Mesenchymal stem cell (in vitro differentiated cells and primary cell): Measurements from ENCODE around the gene TRAPPC10.

Experiments used
- DNase-seq: peaks from one replicate; pipeline ENCODE4 v3.0.0-alpha.2; 2013
- H2AFZ ChIP-seq: one replicate; pipeline ENCODE4 v1.6.1; 2013; ENCODE audit warnings: low read depth, mild to moderate bottlenecking, control low read depth, inconsistent platforms, low read length, moderate library complexity
- H2AK5ac ChIP-seq: 2 replicates; pipeline ENCODE4 v1.6.1; 2013; ENCODE audit warnings: low read length, moderate library complexity, mild to moderate bottlenecking, inconsistent platforms; ENCODE audit not compliant: severe bottlenecking
- H2BK120ac ChIP-seq: one replicate; pipeline ENCODE4 v1.6.1; 2013; ENCODE audit warnings: low read depth, mild to moderate bottlenecking, inconsistent platforms, low read length, moderate library complexity
- H2BK12ac ChIP-seq, 2 experiments: one replicate each; pipeline ENCODE4 v1.6.1; 2013; ENCODE audit warnings: inconsistent platforms in 2 of 2, low read length in 2 of 2, mild to moderate bottlenecking in 2 of 2, moderate library complexity in 2 of 2, control low read depth in 1 of 2
- H2BK15ac ChIP-seq: one replicate; pipeline ENCODE4 v1.6.1; 2013; ENCODE audit warnings: mild to moderate bottlenecking, low read depth, inconsistent platforms; ENCODE audit not compliant: poor library complexity, severe bottlenecking
- H2BK5ac ChIP-seq: 2 replicates; pipeline ENCODE4 v1.6.1; 2013; ENCODE audit warnings: low read depth, mild to moderate bottlenecking, low read length, control low read depth, inconsistent platforms; ENCODE audit not compliant: poor library complexity, severe bottlenecking
- H3K14ac ChIP-seq, 2 experiments: one replicate each; pipeline ENCODE4 v1.6.1; 2013; ENCODE audit warnings: inconsistent platforms in 2 of 2, low read length in 2 of 2, control low read depth in 1 of 2, mild to moderate bottlenecking in 1 of 2, moderate library complexity in 1 of 2
- H3K18ac ChIP-seq, 2 experiments: one replicate each; pipeline ENCODE4 v1.6.1; 2013; ENCODE audit warnings: inconsistent platforms in 2 of 2, low read length in 2 of 2, control low read depth in 1 of 2, low read depth in 1 of 2, mild to moderate bottlenecking in 1 of 2
- H3K23ac ChIP-seq, 2 experiments: one replicate each; pipeline ENCODE4 v1.6.1; 2013; ENCODE audit warnings: inconsistent platforms in 2 of 2, low read length in 2 of 2, mild to moderate bottlenecking in 2 of 2, moderate library complexity in 2 of 2, control low read depth in 1 of 2
- H3K27ac ChIP-seq: 2 replicates; pipeline ENCODE4 v1.5.1; 2013; ENCODE audit warnings: mild to moderate bottlenecking, moderate library complexity, low read length, control low read depth, inconsistent platforms; ENCODE audit not compliant: poor library complexity, severe bottlenecking
- H3K27me3 ChIP-seq, 2 experiments: 2 replicates each; pipeline versions ENCODE4 v1.6.1 to v1.7.0; 2013; ENCODE audit warnings: low read length in 2 of 2, mild to moderate bottlenecking in 2 of 2, moderate library complexity in 2 of 2, control low read depth in 1 of 2, inconsistent platforms in 1 of 2; ENCODE audit not compliant: control insufficient read depth in 1 of 2, insufficient read depth in 1 of 2
- H3K36me3 ChIP-seq, 2 experiments: 2 replicates each; pipeline versions ENCODE4 v1.6.1 to v1.7.0; 2013; ENCODE audit warnings: low read length in 2 of 2, control low read depth in 1 of 2, inconsistent platforms in 1 of 2, low read depth in 1 of 2, mild to moderate bottlenecking in 1 of 2; ENCODE audit not compliant: insufficient read depth in 2 of 2, control insufficient read depth in 1 of 2
- H3K4ac ChIP-seq, 2 experiments: one replicate each; pipeline ENCODE4 v1.6.1; 2013; ENCODE audit warnings: inconsistent platforms in 2 of 2, low read length in 2 of 2, mild to moderate bottlenecking in 2 of 2, moderate library complexity in 2 of 2, control low read depth in 1 of 2, low read depth in 1 of 2
- H3K4me1 ChIP-seq: 2 replicates; pipeline ENCODE4 v1.6.1; 2013; ENCODE audit warnings: low read depth, low read length, control low read depth; ENCODE audit not compliant: control insufficient read depth, insufficient read depth
- H3K4me2 ChIP-seq: 2 replicates; pipeline ENCODE4 v1.6.1; 2013; ENCODE audit warnings: low read length, mild to moderate bottlenecking, inconsistent platforms; ENCODE audit not compliant: poor library complexity, severe bottlenecking
- H3K4me3 ChIP-seq, 2 experiments: 2 replicates each; pipeline versions ENCODE4 v1.5.1 to v1.7.0; 2013; ENCODE audit warnings: low read length in 2 of 2, mild to moderate bottlenecking in 2 of 2, control low read depth in 1 of 2, low read depth in 1 of 2; ENCODE audit not compliant: insufficient read depth in 1 of 2
- H3K79me1 ChIP-seq: replicated peaks from 2 replicates; pipeline ENCODE4 v1.6.1; 2013; ENCODE audit warnings: mild to moderate bottlenecking, control low read depth, low read length, inconsistent platforms; ENCODE audit not compliant: poor library complexity, severe bottlenecking
- H3K9ac ChIP-seq: 2 replicates; pipeline ENCODE4 v1.7.0; 2013; ENCODE audit warnings: mild to moderate bottlenecking, low read length, moderate library complexity
- H3K9me3 ChIP-seq: 2 replicates; pipeline ENCODE4 v1.7.0; 2013; ENCODE audit warnings: mild to moderate bottlenecking, low read length; ENCODE audit not compliant: control insufficient read depth
- H4K8ac ChIP-seq: one replicate; pipeline ENCODE4 v1.6.1; 2013; ENCODE audit warnings: inconsistent platforms, mild to moderate bottlenecking, low read length, moderate library complexity
- H4K91ac ChIP-seq: one replicate; pipeline ENCODE4 v1.6.1; 2013; ENCODE audit warnings: mild to moderate bottlenecking, low read length, inconsistent platforms
- WGBS: methylation state at CpG from one replicate; pipeline ENCODE4 v1.1.7; 2013; ENCODE audit warnings: mixed read lengths; 5-methylcytosine and 5-hydroxymethylcytosine counted together

The TRAPPC10 gene

GRCh38 chr21:43989401-43989800, 22.7 kb upstream of the TRAPPC10 start:
- no peaks in the 10 kb centered on the region for H3K79me1 ChIP-seq
- no peak overlapping the region for H2AK5ac ChIP-seq
- H3K9ac ChIP-seq: no peak overlapping the region
- 98% methylated on average over 6 of the region's 7 CpGs for WGBS
- peaks cover 8% of the 10 kb centered on the region for H3K4me1 ChIP-seq
- peaks cover 0 to 43% of the 10 kb centered on the region in 2 experiments for H3K27me3 ChIP-seq
- H3K27ac ChIP-seq: no peak overlapping the region
- H3K23ac ChIP-seq: no peak overlapping the region
- no peaks in the 10 kb centered on the region for H3K9me3 ChIP-seq
- H3K36me3 ChIP-seq: peaks cover 0 to 8% of the 10 kb centered on the region in 2 experiments
- no peak for DNase-seq
- no peak overlapping the region for H3K14ac ChIP-seq
- no peak overlapping the region for H3K4ac ChIP-seq
- H2BK120ac ChIP-seq: no peak overlapping the region
- no peak overlapping the region for H3K18ac ChIP-seq
- no peak overlapping the region for H2BK5ac ChIP-seq
- no peak overlapping the region for H4K8ac ChIP-seq
- no peak overlapping the region for H2AFZ ChIP-seq
- no peak overlapping the region for H2BK12ac ChIP-seq
- H3K4me3 ChIP-seq: no peak overlapping the region
- H3K4me2 ChIP-seq: no peak overlapping the region
- no peak overlapping the region for H4K91ac ChIP-seq
- H2BK15ac ChIP-seq: no peak overlapping the region

- Histone ChIP-seq H3K27me3 (peaks cover 0 to 36% of the 10 kb centered on the region in 2 experiments), H3K4ac (no peak overlapping the region), H2BK5ac (no peak overlapping the region), H3K9me3 (no peaks in the 10 kb centered on the region), H2BK12ac (no peak overlapping the region), H3K18ac (no peak overlapping the region), H3K4me2 (no peak overlapping the region), H2AFZ (no peak overlapping the region), H3K23ac (no peak overlapping the region), H3K4me1 (peaks cover 3% of the 10 kb centered on the region), H3K36me3 (no peaks in the 10 kb centered on the region), H3K14ac (no peak overlapping the region), H3K27ac (no peak overlapping the region), H3K79me1 (no peaks in the 10 kb centered on the region), H4K8ac (no peak overlapping the region), H4K91ac (no peak overlapping the region), H3K4me3 (no peak overlapping the region), H2AK5ac (no peak overlapping the region), H2BK120ac (no peak overlapping the region), H2BK15ac (no peak overlapping the region), H3K9ac (no peak overlapping the region)
- 94% methylated on average over 33 of the region's 33 CpGs for WGBS
- no peak for DNase-seq
Observed at GRCh38 chr21:43991447-43991991, 20.6 kb upstream of the TRAPPC10 start.

- peaks cover 0 to 30% of the 10 kb centered on the region in 2 experiments for H3K27me3 ChIP-seq
- H2BK120ac ChIP-seq: no peak overlapping the region
- H3K4me2 ChIP-seq: no peak overlapping the region
- H4K8ac ChIP-seq: no peak overlapping the region
- H3K4me1 ChIP-seq: peaks cover 3% of the 10 kb centered on the region
- no peak overlapping the region for H2BK15ac ChIP-seq
- no peak overlapping the region for H2BK12ac ChIP-seq
- H2BK5ac ChIP-seq: no peak overlapping the region
- no peak overlapping the region for H3K23ac ChIP-seq
- 93% methylated on average over 11 of the region's 11 CpGs for WGBS
- no peak for DNase-seq
- no peak overlapping the region for H2AK5ac ChIP-seq
- no peak overlapping the region for H3K4ac ChIP-seq
- H3K27ac ChIP-seq: no peak overlapping the region
- no peak overlapping the region for H4K91ac ChIP-seq
- no peak overlapping the region for H3K18ac ChIP-seq
- H3K36me3 ChIP-seq: no peaks in the 10 kb centered on the region
- H2AFZ ChIP-seq: no peak overlapping the region
- H3K14ac ChIP-seq: no peak overlapping the region
- no peak overlapping the region for H3K9ac ChIP-seq
- no peaks in the 10 kb centered on the region for H3K79me1 ChIP-seq
- H3K9me3 ChIP-seq: no peaks in the 10 kb centered on the region
- no peak overlapping the region for H3K4me3 ChIP-seq
Observed at GRCh38 chr21:43992121-43992520, 20.0 kb upstream of the TRAPPC10 start.

DNA sequence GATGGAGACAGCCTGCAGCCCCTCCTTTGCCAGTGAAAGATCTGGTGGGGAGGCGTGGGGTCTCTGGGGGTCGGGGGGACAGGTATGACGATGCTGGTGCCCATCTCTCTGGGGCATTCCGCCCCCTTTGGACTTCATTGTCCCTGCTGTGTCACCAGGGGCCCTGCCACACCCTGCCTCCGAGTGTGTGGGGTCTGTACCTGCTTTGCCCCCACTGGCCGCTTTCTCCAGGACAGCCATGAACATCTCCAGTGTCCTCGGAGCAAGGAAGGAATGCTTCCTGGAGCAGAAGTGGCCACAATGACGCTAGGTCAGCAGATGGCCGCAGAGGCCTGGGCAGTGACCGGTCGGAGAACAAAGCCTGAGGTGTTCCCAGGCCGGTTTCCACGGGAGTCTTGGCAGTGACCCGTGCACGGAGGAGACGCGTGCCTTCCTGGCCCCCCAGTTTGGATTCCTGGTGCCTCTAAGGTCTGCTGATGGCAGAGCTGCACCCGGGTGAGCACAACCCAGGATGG, 18.6 kb upstream of the TRAPPC10 start:
- Histone ChIP-seq H3K27ac (no peak overlapping the region), H2AK5ac (no peak overlapping the region), H4K91ac (no peak overlapping the region), H3K4me1 (peaks cover 3% of the 10 kb centered on the region), H3K14ac (no peak overlapping the region), H2BK15ac (no peak overlapping the region), H3K79me1 (no peaks in the 10 kb centered on the region), H3K4me2 (no peak overlapping the region), H3K27me3 (peaks cover 0 to 23% of the 10 kb centered on the region in 2 experiments), H3K18ac (no peak overlapping the region), H3K9me3 (no peaks in the 10 kb centered on the region), H3K36me3 (no peaks in the 10 kb centered on the region), H2BK12ac (no peak overlapping the region), H4K8ac (peak overlapping the region; percentile 33), H2BK120ac (no peak overlapping the region), H2BK5ac (no peak overlapping the region), H3K9ac (no peak overlapping the region), H3K4me3 (no peak overlapping the region), H3K23ac (no peak overlapping the region), H3K4ac (peak overlapping the region in 1 of 2 experiments; percentile 46), H2AFZ (no peak overlapping the region)
- 92% methylated on average over 18 of the region's 18 CpGs for WGBS
- DNase-seq: no peak
